Stimulated activated CD8-positive, alpha-beta memory T cell treated with anti-CD3 and anti-CD28 coated beads, Interleukin-2, amount 100 ng/mL, for 1 hour (primary cell): Measurements from ENCODE around the gene ST6GALNAC4.

ENCODE experiments used
- DNase-seq, 2 donors: peaks; one replicate each; pipeline ENCODE4 v3.0.0-alpha.2; 2020; ENCODE audit warnings: low read depth in 2 of 2

ST6GALNAC4 gene

GRCh38 chr9:127929625-127929979, 12.8 kb upstream of the ST6GALNAC4 start:
- DNase-seq: no peak

GRCh38 chr9:127928676-127929624, 12.1 kb upstream of the ST6GALNAC4 start:
- no peak for DNase-seq

GRCh38 chr9:127927988-127928675, 11.3 kb upstream of the ST6GALNAC4 start:
- no peak for DNase-seq

- DNase-seq: peak; percentile 49 to 66
These were observed 10.6 kb upstream of the ST6GALNAC4 start for GRCh38 chr9:127927201-127927987.

- DNase-seq: no peak
These were observed 10.0 kb upstream of the ST6GALNAC4 start for GRCh38 chr9:127926906-127927200.

- no peak for DNase-seq
These were observed 9.4 kb upstream of the ST6GALNAC4 start for GRCh38 chr9:127925959-127926905.

GRCh38 chr9:127924736-127925444, 8.0 kb upstream of the ST6GALNAC4 start:
- DNase-seq: no peak

- DNase-seq: no peak
These were observed 6.9 kb upstream of the ST6GALNAC4 start for GRCh38 chr9:127923771-127924170.

GRCh38 chr9:127923046-127923445, 6.2 kb upstream of the ST6GALNAC4 start:
- no peak for DNase-seq

- peak; percentile 67 for DNase-seq
These were observed 4.8 kb upstream of the ST6GALNAC4 start for GRCh38 chr9:127921557-127922120.

- DNase-seq: no peak
These were observed 4.0 kb upstream of the ST6GALNAC4 start for GRCh38 chr9:127920794-127921193.

- DNase-seq: no peak
These were observed 2.5 kb upstream of the ST6GALNAC4 start for GRCh38 chr9:127919253-127919815.

GRCh38 chr9:127918183-127919107, 1.6 kb upstream of the ST6GALNAC4 start:
- DNase-seq: no peak

GRCh38 chr9:127917603-127918002, 762 bp upstream of the ST6GALNAC4 start:
- DNase-seq: no peak

- DNase-seq: no peak
These were observed 781 bp downstream of the ST6GALNAC4 start for GRCh38 chr9:127915801-127916719.

- no peak for DNase-seq
These were observed 1.5 kb downstream of the ST6GALNAC4 start for GRCh38 chr9:127915325-127915752.

GRCh38 chr9:127913682-127914081, 3.2 kb downstream of the ST6GALNAC4 start:
- DNase-seq: no peak

GRCh38 chr9:127912882-127913281, 4.0 kb downstream of the ST6GALNAC4 start:
- no peak for DNase-seq
